ENCODE results near the gene ACIN1.
A peak's percentile ranks its signal among the peaks of the same experiment; 100 is the strongest.

Gene ACIN1

GRCh38 chr14:23055621-23056144, 39.3 kb downstream of the ACIN1 start:
- no peak for DNase-seq

- DNase-seq, result no peak
Measured at GRCh38 chr14:23055147-23055550, 39.8 kb downstream of the ACIN1 start.

- peak; percentile 54 for DNase-seq
Measured at GRCh38 chr14:23054000-23054811, 40.7 kb downstream of the ACIN1 start.

GRCh38 chr14:23053426-23053825, 41.5 kb downstream of the ACIN1 start:
- DNase-seq, result no peak

GRCh38 chr14:23052671-23053070, 42.3 kb downstream of the ACIN1 start:
- DNase-seq, result no peak

GRCh38 chr14:23052182-23052623, 42.7 kb downstream of the ACIN1 start:
- DNase-seq, result no peak

- no peak for DNase-seq
Measured at GRCh38 chr14:23051141-23052057, 43.5 kb downstream of the ACIN1 start.

GRCh38 chr14:23049011-23049410, 45.9 kb downstream of the ACIN1 start:
- no peak for DNase-seq

GRCh38 chr14:23047751-23048693, 46.9 kb downstream of the ACIN1 start:
- DNase-seq, result no peak

GRCh38 chr14:23047034-23047634, 47.8 kb downstream of the ACIN1 start:
- DNase-seq, result no peak

- no peak for DNase-seq
Measured at GRCh38 chr14:23045419-23046357, 49.2 kb downstream of the ACIN1 start.

- no peak for DNase-seq
Measured at GRCh38 chr14:23044840-23045239, 50.1 kb downstream of the ACIN1 start.

GRCh38 chr14:23043754-23044153, 51.2 kb downstream of the ACIN1 start:
- no peak for DNase-seq

- no peak for DNase-seq
Measured at GRCh38 chr14:23043145-23043544, 51.8 kb downstream of the ACIN1 start.

- DNase-seq, result no peak
Measured at GRCh38 chr14:23042162-23042965, 52.6 kb downstream of the ACIN1 start, which contains the start of gene PSMB11. PSMB11 (plus strand) TSS chr14:23042212; CDS start chr14:23042226, 14 bp downstream.

GRCh38 chr14:23041729-23042128, 53.2 kb downstream of the ACIN1 start:
- DNase-seq, result no peak

- no peak for DNase-seq
Measured at GRCh38 chr14:23040100-23040499, 54.8 kb downstream of the ACIN1 start.

- DNase-seq, result no peak
Measured at GRCh38 chr14:23035303-23036144, 59.4 kb downstream of the ACIN1 start.
